OCI-LY3 (cell line): Measurements from ENCODE around the gene KCTD15.

Source experiments
- CTCF ChIP-seq: fragments of 200-600, 300-600 bp; sonication (generic); IDR thresholded peaks from 2 replicates; pipeline ENCODE4 v1.5.1; 2014; ENCODE audit warnings: antibody characterized with exemption, low read length, low read depth
- EZH2phosphoT487 ChIP-seq: fragments of 200-600 bp; shearing (Covaris generic); IDR thresholded peaks from 2 replicates; pipeline ENCODE4 v1.6.1; 2018; ENCODE audit warnings: antibody characterized with exemption, mixed run types, low read depth

- no peak for TF ChIP-seq CTCF
- TF ChIP-seq EZH2phosphoT487: no peak
Measured at GRCh38 chr19:33806434-33806881, 9.8 kb downstream of the KCTD15 start.
